ENCODE measurements around the gene SQOR. TPM values are rescaled to one million over a fixed set of nuclear protein-coding genes. Genes with fewer than 3 reads are reported as not detected.

The SQOR gene
- total RNA-seq, 2 donors from 2014 or later, result 15.8 to 41.8 TPM

- no peaks in the 10 kb centered on the region for H3K9me3 ChIP-seq
- H3K27me3 ChIP-seq, result no peaks in the 10 kb centered on the region
- H3K36me3 ChIP-seq (replicated peaks in 1 of 2; ENCODE audit: insufficient read depth in 1 of 2, low read depth in 2 of 2), result peaks cover 0 to 19% of the 10 kb centered on the region in 2 donors
- WGBS, 2 donors, result 84 to 87% methylated on average over 6 of the region's 6 CpGs
- intact Hi-C loops (cut with DNase I), result no loop called here
- ATAC-seq (no peak), DNase-seq (no peak)
- H3K4me1 ChIP-seq, result no peaks in the 10 kb centered on the region
- no peak overlapping the region for H3K4me3 ChIP-seq
- TF ChIP-seq CTCF (IDR thresholded peaks at IDR 0.05), result no peak
- TF ChIP-seq POLR2A (IDR thresholded peaks at IDR 0.05), result no peak
- H3K27ac ChIP-seq, result no peak overlapping the region
These were observed 55.9 kb downstream of the SQOR start for GRCh38 chr15:45690581-45691260.

- TF ChIP-seq CTCF (IDR thresholded peaks at IDR 0.05) (no peak), POLR2A (IDR thresholded peaks at IDR 0.05) (no peak)
- H3K4me1 ChIP-seq, result peaks cover 6% of the 10 kb centered on the region
These were observed 66.3 kb downstream of the SQOR start for GRCh38 chr15:45701108-45701507.

GRCh38 chr15:45702041-45702440 is 67.2 kb downstream of the SQOR start:
- 69 to 75% methylated on average over 3 of the region's 3 CpGs for WGBS, 2 donors
- H3K27me3 ChIP-seq, result no peaks in the 10 kb centered on the region
- no peaks in the 10 kb centered on the region for H3K9me3 ChIP-seq
- ATAC-seq, result no peak
- no peak overlapping the region for H3K4me3 ChIP-seq
- intact Hi-C loops (cut with DNase I), result no loop called here
- no peaks in the 10 kb centered on the region for H3K36me3 ChIP-seq (replicated peaks in 1 of 2; ENCODE audit: insufficient read depth in 1 of 2, low read depth in 2 of 2)
- DNase-seq, result peak in 3 of 4 donors; percentile 19 to 51 (median 31)
- H3K4me1 ChIP-seq, result peaks cover 6% of the 10 kb centered on the region
- no peak for TF ChIP-seq CTCF (IDR thresholded peaks at IDR 0.05)
- TF ChIP-seq POLR2A (IDR thresholded peaks at IDR 0.05), result no peak
- H3K27ac ChIP-seq, result no peak overlapping the region

More at GRCh38 chr15:45701108-45701507, 66.3 kb downstream of the SQOR start:
- Histone ChIP-seq H3K27me3 (no peaks in the 10 kb centered on the region), H3K36me3 (replicated peaks in 1 of 2; ENCODE audit: insufficient read depth in 1 of 2, low read depth in 2 of 2) (no peaks in the 10 kb centered on the region), H3K9me3 (no peaks in the 10 kb centered on the region), H3K27ac (no peak overlapping the region), H3K4me3 (no peak overlapping the region)
- DNase-seq (no peak), ATAC-seq (no peak)
- 80 to 85% methylated on average over 3 of the region's 3 CpGs for WGBS, 2 donors
- intact Hi-C loops (cut with DNase I), result no loop called here

GRCh38 chr15:45703670-45704328 is 69.0 kb downstream of the SQOR start:
- 55 to 59% methylated on average over 12 to 13 of the region's 13 CpGs for WGBS, 2 donors
- no peak for DNase-seq

More at GRCh38 chr15:45703670-45704328, 69.0 kb downstream of the SQOR start:
- Histone ChIP-seq H3K27ac (no peak overlapping the region), H3K27me3 (no peaks in the 10 kb centered on the region), H3K9me3 (no peaks in the 10 kb centered on the region), H3K36me3 (replicated peaks in 1 of 2; ENCODE audit: insufficient read depth in 1 of 2, low read depth in 2 of 2) (no peaks in the 10 kb centered on the region), H3K4me3 (no peak overlapping the region), H3K4me1 (peaks cover 6% of the 10 kb centered on the region)
- intact Hi-C loops (cut with DNase I), result no loop called here
- TF ChIP-seq CTCF (IDR thresholded peaks at IDR 0.05), result no peak
- TF ChIP-seq POLR2A (IDR thresholded peaks at IDR 0.05), result no peak
- no peak for ATAC-seq

All from body of pancreas (tissue), 4 donors.